Tibial artery (tissue), 4 donors: ENCODE measurements around the gene CASK.

Source experiments
- DNase-seq, 2 donors: peaks; one replicate each; pipeline ENCODE4 v3.0.0-alpha.2; 2019
- H3K27ac ChIP-seq, 2 donors: fragments of 200-600 bp; sonication (generic) in 1 of 2; 1 replicate in 1 of 2; 2 replicates in 1 of 2; pipeline ENCODE4 v1.5.1; 2018 to 2019; ENCODE audit warnings: mild to moderate bottlenecking in 1 of 2
- H3K27me3 ChIP-seq, 2 donors: fragments of 200-600 bp; sonication (generic) in 1 of 2; one replicate each; pipeline versions ENCODE4 v1.5.1 to v1.6.0; 2016 to 2019
- H3K36me3 ChIP-seq, 3 donors: fragments of 200-600 bp; sonication (generic) in 2 of 3; one replicate each; pipeline ENCODE4 v1.5.1; 2016 to 2019; ENCODE audit warnings: mild to moderate bottlenecking in 2 of 3
- H3K4me1 ChIP-seq, 4 donors: fragments of 200-600 bp; sonication (generic) in 2 of 4; 1 replicate in 3 of 4; 2 replicates in 1 of 4; pipeline ENCODE4 v1.5.1; 2016 to 2019
- H3K4me3 ChIP-seq, 2 donors: fragments of 200-600 bp; sonication (generic) in 1 of 2; 1 replicate in 1 of 2; 2 replicates in 1 of 2; pipeline ENCODE4 v1.5.1; 2018 to 2019; ENCODE audit warnings: mild to moderate bottlenecking in 2 of 2
- H3K9me3 ChIP-seq, 3 donors: fragments of 200-600 bp; sonication (generic) in 1 of 3; one replicate each; pipeline ENCODE4 v1.5.1; 2016 to 2019
- CTCF ChIP-seq, 2 experiments: fragments of 200-600 bp in 1 of 2; fragments of 450-650 bp in 1 of 2; IDR thresholded peaks; one replicate each; pipeline ENCODE4 v1.5.1; 2017 to 2019; ENCODE audit warnings: antibody characterized with exemption in 2 of 2, mild to moderate bottlenecking in 1 of 2, moderate library complexity in 1 of 2
- intact Hi-C: fragments of 100-400 bp; cut with DNase I; formaldehyde crosslinking; loops from one replicate; pipeline ENCODE4 v1.15.0; 2023; ENCODE audit warnings: low total_unique reads

CASK gene

DNA sequence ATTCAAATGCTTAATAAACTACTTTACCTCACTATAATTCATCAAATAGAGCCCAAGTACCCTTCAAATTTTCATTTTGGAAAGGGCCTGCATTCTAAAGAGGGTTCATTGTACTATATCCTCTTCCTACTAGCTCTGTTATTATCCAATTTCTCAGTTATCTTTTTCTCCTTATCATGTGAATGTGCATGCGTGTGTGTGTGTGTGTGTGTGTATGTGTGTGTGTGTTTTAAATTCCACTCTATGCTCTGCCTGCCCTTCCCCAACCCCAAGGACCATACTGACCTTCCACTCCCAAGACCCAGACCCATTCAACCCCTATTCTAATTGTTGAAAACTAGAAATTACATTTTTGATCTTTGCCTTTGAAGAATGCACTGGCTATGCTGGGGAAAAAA is 33.3 kb downstream of the CASK start:
- DNase-seq, result no peak
- H3K4me3 ChIP-seq, result no peak overlapping the region
- H3K27me3 ChIP-seq, result no peaks in the 10 kb centered on the region
- no peaks in the 10 kb centered on the region for H3K36me3 ChIP-seq
- H3K27ac ChIP-seq, result no peak overlapping the region
- intact Hi-C loops, result no loop called here
- no peaks in the 10 kb centered on the region for H3K9me3 ChIP-seq
- no peaks in the 10 kb centered on the region for H3K4me1 ChIP-seq
- TF ChIP-seq CTCF (IDR thresholded peaks at IDR 0.05), result no peak

GRCh38 chrX:41889317-41890025 is 33.9 kb downstream of the CASK start:
- Histone ChIP-seq H3K4me3 (no peak overlapping the region), H3K27me3 (no peaks in the 10 kb centered on the region), H3K4me1 (no peaks in the 10 kb centered on the region), H3K27ac (no peak overlapping the region), H3K36me3 (no peaks in the 10 kb centered on the region), H3K9me3 (no peaks in the 10 kb centered on the region)
- no peak for TF ChIP-seq CTCF (IDR thresholded peaks at IDR 0.05)
- DNase-seq, result no peak
- intact Hi-C loops, result no loop called here

DNA sequence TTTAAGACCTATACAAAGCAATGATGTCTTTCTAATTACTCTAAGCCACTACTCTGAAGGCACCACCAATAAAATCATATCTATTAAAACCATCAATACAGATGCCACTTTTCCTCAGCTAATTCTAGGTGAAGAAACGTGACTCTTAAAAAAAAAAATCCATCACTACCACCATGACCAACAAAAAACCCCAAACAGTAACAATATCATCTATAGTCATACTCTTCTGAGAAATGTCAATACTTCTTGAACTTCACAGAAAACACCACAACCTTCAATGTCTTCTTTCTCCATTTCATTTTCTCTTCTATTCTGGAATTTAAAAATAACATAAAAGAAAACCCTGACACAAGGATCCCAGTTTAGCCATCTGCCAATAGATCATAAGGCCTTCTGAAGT is 35.7 kb downstream of the CASK start:
- TF ChIP-seq CTCF (IDR thresholded peaks at IDR 0.05), result no peak
- DNase-seq, result no peak
- H3K36me3 ChIP-seq, result no peaks in the 10 kb centered on the region
- H3K9me3 ChIP-seq, result no peaks in the 10 kb centered on the region
- no peak overlapping the region for H3K27ac ChIP-seq
- intact Hi-C loops, result no loop called here
- no peak overlapping the region for H3K4me3 ChIP-seq
- no peaks in the 10 kb centered on the region for H3K27me3 ChIP-seq
- no peaks in the 10 kb centered on the region for H3K4me1 ChIP-seq

DNA sequence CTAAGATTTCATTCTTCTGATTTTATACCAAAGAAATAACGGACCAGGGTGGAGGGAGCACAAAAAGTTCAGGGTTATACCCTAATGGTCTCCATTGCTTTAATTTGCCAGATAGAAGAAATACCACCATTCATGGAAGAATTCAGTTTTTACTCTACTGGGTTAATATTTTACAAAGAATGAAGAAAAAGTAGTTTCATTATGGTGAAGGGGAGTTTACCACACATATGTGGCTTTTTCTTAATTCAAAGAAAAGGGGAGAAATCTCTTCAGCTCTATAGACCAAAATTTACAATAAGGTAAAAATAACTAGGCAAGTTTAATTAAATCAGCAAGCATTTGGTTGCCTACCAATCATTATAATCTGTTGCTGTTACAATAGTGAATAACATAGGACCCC is 37.6 kb downstream of the CASK start:
- TF ChIP-seq CTCF (IDR thresholded peaks at IDR 0.05), result no peak
- Histone ChIP-seq H3K27ac (no peak overlapping the region), H3K9me3 (no peaks in the 10 kb centered on the region), H3K4me1 (no peaks in the 10 kb centered on the region), H3K27me3 (no peaks in the 10 kb centered on the region), H3K36me3 (no peaks in the 10 kb centered on the region), H3K4me3 (no peak overlapping the region)
- no peak for DNase-seq
- intact Hi-C loops, result no loop called here

- intact Hi-C loops, result no loop called here
- Histone ChIP-seq H3K4me1 (peaks cover 0 to 7% (median 0%) of the 10 kb centered on the region in 4 donors), H3K9me3 (no peaks in the 10 kb centered on the region), H3K27ac (no peak overlapping the region), H3K27me3 (no peaks in the 10 kb centered on the region), H3K36me3 (no peaks in the 10 kb centered on the region), H3K4me3 (no peak overlapping the region)
- no peak for TF ChIP-seq CTCF (IDR thresholded peaks at IDR 0.05)
- no peak for DNase-seq
Observed at GRCh38 chrX:41881166-41881565, 42.2 kb downstream of the CASK start.

GRCh38 chrX:41877167-41877566 is 46.2 kb downstream of the CASK start:
- no peak for DNase-seq
- Histone ChIP-seq H3K4me3 (no peak overlapping the region), H3K4me1 (peaks cover 0 to 7% (median 0%) of the 10 kb centered on the region in 4 donors), H3K27me3 (no peaks in the 10 kb centered on the region), H3K27ac (no peak overlapping the region), H3K9me3 (no peaks in the 10 kb centered on the region), H3K36me3 (no peaks in the 10 kb centered on the region)
- TF ChIP-seq CTCF (IDR thresholded peaks at IDR 0.05), result no peak
- intact Hi-C loops, result no loop called here
